Endothelial cell of umbilical vein (primary cell): Measurements from ENCODE around the gene AIDA. TPM values are rescaled to one million over a fixed set of nuclear protein-coding genes. Genes with fewer than 3 reads are reported as not detected.

ENCODE experiments used
- BruUV-seq: library from RNA; stranded (reverse); fragments of 400-500 nt; replicated peaks from 2 replicates; lab custom pipeline; 2021; lab: Mats Ljungman, UMichigan
- CTCF ChIA-PET: fragments of 300-600, 350-600 bp; sonication (Branson Sonifier 250); formaldehyde crosslinking; loops from one replicate; lab custom pipeline; 2021; ENCODE audit warnings: antibody characterized with exemption, inconsistent platforms; lab: Charles Lee
- POLR2A ChIA-PET: fragments of 300-600, 350-600 bp; sonication (Branson Sonifier 250); formaldehyde crosslinking; loops from one replicate; lab custom pipeline; 2021; ENCODE audit warnings: antibody characterized with exemption, inconsistent platforms; lab: Charles Lee
- DNase-seq: peaks from one replicate; pipeline ENCODE4 v3.0.0-alpha.2; 2011; ENCODE audit warnings: low read depth, low spot score
- FAIRE-seq: peaks from 2 replicates; lab custom pipeline; 2011; peaks lifted over from hg19 to GRCh38; lab: Jason Lieb, UNC
- H2AFZ ChIP-seq: 2 replicates; pipeline ENCODE4 v1.6.0; 2012; ENCODE audit warnings: low read depth, low read length, control low read depth, inconsistent platforms
- H3K27ac ChIP-seq: 2 replicates; pipeline ENCODE4 v1.5.1; 2011; ENCODE audit warnings: low read depth, mild to moderate bottlenecking, control low read depth, low read length, moderate library complexity; ENCODE audit not compliant: insufficient read depth
- H3K27me3 ChIP-seq, 2 experiments: 2 replicates each; pipeline versions ENCODE4 v1.6.0 to v1.6.1; 2011; ENCODE audit warnings: low read length in 2 of 2, mixed read lengths in 1 of 2; ENCODE audit not compliant: control insufficient read depth in 2 of 2, insufficient read depth in 2 of 2
- H3K36me3 ChIP-seq, 2 experiments: 2 replicates in 1 of 2; 3 replicates in 1 of 2; pipeline ENCODE4 v1.5.1; 2011; ENCODE audit warnings: low read length in 2 of 2, mild to moderate bottlenecking in 1 of 2, moderate library complexity in 1 of 2; ENCODE audit not compliant: control insufficient read depth in 2 of 2, insufficient read depth in 2 of 2; ENCODE audit errors: extremely low read depth in 1 of 2
- H3K4me1 ChIP-seq: 3 replicates; pipeline ENCODE4 v1.5.1; 2011; ENCODE audit warnings: mild to moderate bottlenecking, low read length; ENCODE audit not compliant: control insufficient read depth, insufficient read depth; ENCODE audit errors: extremely low read depth
- H3K4me2 ChIP-seq: 2 replicates; pipeline ENCODE4 v1.6.1; 2011; ENCODE audit warnings: low read length, control low read depth, mixed read lengths; ENCODE audit not compliant: insufficient read depth
- H3K4me3 ChIP-seq, 3 experiments: fragments of 200-600 bp in 1 of 3; sonication (generic), shearing (Covaris generic) in 1 of 3; replicated peaks in 1 of 3; 2 replicates each; pipeline ENCODE4 v1.5.1; 2011 to 2016; ENCODE audit warnings: control low read depth in 3 of 3, low read length in 3 of 3, mild to moderate bottlenecking in 2 of 3, inconsistent platforms in 1 of 3, low read depth in 1 of 3, moderate library complexity in 1 of 3; ENCODE audit not compliant: insufficient read depth in 1 of 3
- H3K79me2 ChIP-seq: 2 replicates; pipeline ENCODE4 v1.6.0; 2012; ENCODE audit warnings: low read length, inconsistent platforms; ENCODE audit not compliant: control insufficient read depth, insufficient read depth
- H3K9ac ChIP-seq: replicated peaks from 2 replicates; pipeline ENCODE3; 2011; ENCODE audit warnings: low read length, control low read depth; ENCODE audit not compliant: insufficient read depth; ENCODE audit errors: extremely low read depth
- H3K9me1 ChIP-seq: replicated peaks from 3 replicates; pipeline ENCODE4 v1.6.0; 2011; ENCODE audit warnings: mild to moderate bottlenecking, low read length; ENCODE audit not compliant: control insufficient read depth, insufficient read depth; ENCODE audit errors: extremely low read depth
- H3K9me3 ChIP-seq: replicated peaks from 2 replicates; pipeline ENCODE4 v1.5.1; 2012; ENCODE audit warnings: low read length, inconsistent platforms; ENCODE audit not compliant: control insufficient read depth, insufficient read depth
- H4K20me1 ChIP-seq: replicated peaks from 2 replicates; pipeline ENCODE3; 2011; ENCODE audit warnings: mild to moderate bottlenecking, low read length; ENCODE audit not compliant: control insufficient read depth, insufficient read depth; ENCODE audit errors: extremely low read depth
- EZH2 ChIP-seq: IDR thresholded peaks from 2 replicates; pipeline ENCODE4 v1.6.1; 2012; ENCODE audit warnings: borderline replicate concordance, low read depth, mild to moderate bottlenecking, moderate library complexity, low read length, inconsistent platforms; ENCODE audit not compliant: severe bottlenecking
- FOS ChIP-seq: IDR thresholded peaks from 2 replicates; pipeline ENCODE4 v1.6.1; 2011; ENCODE audit warnings: mild to moderate bottlenecking, low read length, moderate library complexity, borderline replicate concordance; ENCODE audit not compliant: insufficient read depth
- GATA2 ChIP-seq: IDR thresholded peaks from 2 replicates; pipeline ENCODE4 v1.7.0; 2011; ENCODE audit warnings: low read depth, mild to moderate bottlenecking, moderate library complexity, mixed read lengths, low read length; ENCODE audit not compliant: insufficient read length, insufficient read depth
- JUN ChIP-seq: IDR thresholded peaks from 2 replicates; pipeline ENCODE4 v1.6.1; 2011; ENCODE audit warnings: borderline replicate concordance, low read depth; ENCODE audit not compliant: insufficient read length, insufficient read depth
- MYC ChIP-seq: IDR thresholded peaks from one replicate; pipeline ENCODE4 v1.6.1; 2011; ENCODE audit warnings: mild to moderate bottlenecking, low read depth, low read length
- POLR2A ChIP-seq: IDR thresholded peaks from 2 replicates; pipeline ENCODE4 v1.6.1; 2012; ENCODE audit warnings: low read depth, mild to moderate bottlenecking, control low read depth, low read length
- POLR2AphosphoS5 ChIP-seq: IDR thresholded peaks from 2 replicates; pipeline ENCODE4 v1.6.1; 2012; ENCODE audit warnings: low read depth, mild to moderate bottlenecking, control low read depth, low read length, moderate library complexity; ENCODE audit not compliant: insufficient read depth
- dilution Hi-C: fragments of 300-500 bp; cut with MboI; formaldehyde crosslinking; loops from one replicate; pipeline ENCODE4 v1.15.0; 2019; ENCODE audit warnings: low sequenced_read_pairs; ENCODE audit not compliant: extremely low pct_ligation_motif_present
- intact Hi-C: fragments of 100-400 bp; cut with micrococcal nuclease; formaldehyde crosslinking; loops from one replicate; pipeline ENCODE4 v1.10.0; 2022
- polyA plus RNA-seq, 4 experiments: library from polyadenylated mRNA; depleted of rRNA in 3 of 4; stranded (reverse) in 3 of 4; unstranded in 1 of 4; fragments of >200 nt; gene quantifications; 2 replicates each; pipeline versions ENCODE4 v1.2.1 to v1.2.3, GENCODE V29; 2011 to 2012; ENCODE audit warnings: missing spikeins in 1 of 4
- total RNA-seq: library from RNA; stranded (reverse); gene quantifications from 2 replicates; pipeline ENCODE4 v1.2.3, GENCODE V29; 2021
- TF ChIP-seq, protein P1 (sequence below): IDR thresholded peaks from 2 replicates; pipeline ENCODE4 v1.6.1; 2011; ENCODE audit not compliant: insufficient read depth, insufficient read length
- TF ChIP-seq, protein P2 (sequence below), 2 donors: IDR thresholded peaks; 1 replicate in 1 of 2; 2 replicates in 1 of 2; pipeline ENCODE4 v1.5.1; 2011; ENCODE audit warnings: low read length in 2 of 2, mild to moderate bottlenecking in 2 of 2, moderate library complexity in 2 of 2, control low read depth in 1 of 2, inconsistent platforms in 1 of 2, low read depth in 1 of 2; ENCODE audit not compliant: insufficient read depth in 1 of 2; ENCODE audit errors: extremely low read depth in 1 of 2

The AIDA gene
- total and polyA plus RNA-seq, 2 donors (not counting 3 experiments of a cell fraction or from before 2014, with no cell fraction given) = 32.8 to 75.4 TPM

DNA sequence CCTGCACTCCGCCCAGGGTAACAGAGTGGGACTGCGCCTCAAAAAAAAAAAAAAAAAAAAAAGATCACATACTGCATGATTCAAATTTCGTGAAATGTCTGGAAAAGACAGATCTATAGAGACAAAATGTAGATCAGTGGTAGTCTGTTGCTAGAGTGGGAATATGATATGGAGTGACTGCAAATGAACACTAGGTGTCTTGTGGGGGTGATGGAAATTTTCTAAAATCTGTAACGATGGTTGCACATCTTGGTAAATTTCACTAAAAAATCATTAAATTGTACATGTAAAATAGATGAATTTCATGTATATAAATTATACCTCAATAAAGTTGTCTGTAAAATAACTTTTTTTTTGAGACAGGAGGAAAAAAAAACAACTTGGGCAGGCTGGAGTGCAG, 5.5 kb downstream of the AIDA start:
- no peaks in the 10 kb centered on the region for H3K36me3 ChIP-seq
- no peak overlapping the region for H2AFZ ChIP-seq
- no peaks in the 10 kb centered on the region for H3K27me3 ChIP-seq
- H3K27ac ChIP-seq = no peak overlapping the region
- FAIRE-seq = no peak
- no peaks in the 10 kb centered on the region for H3K9me3 ChIP-seq
- no peak overlapping the region for H3K4me3 ChIP-seq
- DNase-seq = no peak
- H3K9me1 ChIP-seq = no peaks in the 10 kb centered on the region
- ChIA-PET POLR2A (no interaction called here), CTCF (no interaction called here)
- intact Hi-C loops (no loop called here), dilution Hi-C loops (no loop called here)
- H3K4me1 ChIP-seq = peaks cover 9% of the 10 kb centered on the region
- TF ChIP-seq MYC (no peak), EZH2 (no peak), FOS (no peak), POLR2AphosphoS5 (no peak), JUN (no peak), POLR2A (no peak), GATA2 (no peak)
- TF ChIP-seq, protein P1, sequence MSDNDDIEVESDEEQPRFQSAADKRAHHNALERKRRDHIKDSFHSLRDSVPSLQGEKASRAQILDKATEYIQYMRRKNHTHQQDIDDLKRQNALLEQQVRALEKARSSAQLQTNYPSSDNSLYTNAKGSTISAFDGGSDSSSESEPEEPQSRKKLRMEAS = no peak
- TF ChIP-seq, protein P2, sequence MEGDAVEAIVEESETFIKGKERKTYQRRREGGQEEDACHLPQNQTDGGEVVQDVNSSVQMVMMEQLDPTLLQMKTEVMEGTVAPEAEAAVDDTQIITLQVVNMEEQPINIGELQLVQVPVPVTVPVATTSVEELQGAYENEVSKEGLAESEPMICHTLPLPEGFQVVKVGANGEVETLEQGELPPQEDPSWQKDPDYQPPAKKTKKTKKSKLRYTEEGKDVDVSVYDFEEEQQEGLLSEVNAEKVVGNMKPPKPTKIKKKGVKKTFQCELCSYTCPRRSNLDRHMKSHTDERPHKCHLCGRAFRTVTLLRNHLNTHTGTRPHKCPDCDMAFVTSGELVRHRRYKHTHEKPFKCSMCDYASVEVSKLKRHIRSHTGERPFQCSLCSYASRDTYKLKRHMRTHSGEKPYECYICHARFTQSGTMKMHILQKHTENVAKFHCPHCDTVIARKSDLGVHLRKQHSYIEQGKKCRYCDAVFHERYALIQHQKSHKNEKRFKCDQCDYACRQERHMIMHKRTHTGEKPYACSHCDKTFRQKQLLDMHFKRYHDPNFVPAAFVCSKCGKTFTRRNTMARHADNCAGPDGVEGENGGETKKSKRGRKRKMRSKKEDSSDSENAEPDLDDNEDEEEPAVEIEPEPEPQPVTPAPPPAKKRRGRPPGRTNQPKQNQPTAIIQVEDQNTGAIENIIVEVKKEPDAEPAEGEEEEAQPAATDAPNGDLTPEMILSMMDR (IDR thresholded peaks at IDR 0.05; ENCODE audit: extremely low read depth in 1 of 2, insufficient read depth in 1 of 2, low read depth in 1 of 2, low read length in 2 of 2) = no peak
- peaks cover 4% of the 10 kb centered on the region for H4K20me1 ChIP-seq
- H3K79me2 ChIP-seq = peaks cover 81% of the 10 kb centered on the region
- no peak overlapping the region for H3K9ac ChIP-seq
- no TSS peak for BruUV-seq
- no peak overlapping the region for H3K4me2 ChIP-seq
